ENCODE data around the gene PPP2R5B. TPM values are rescaled to one million over a fixed set of nuclear protein-coding genes. Genes with fewer than 3 reads are reported as not detected.

The PPP2R5B gene
- total and polyA plus RNA-seq, 2 donors: 4.4 to 18.3 TPM

GRCh38 chr11:64911142-64911541 is 13.3 kb upstream of the PPP2R5B start:
- peaks cover 9 to 13% of the 10 kb centered on the region in 2 donors for H3K4me1 ChIP-seq (ENCODE audit: control insufficient read depth in 2 of 2, insufficient read depth in 2 of 2, low read length in 2 of 2)
- DNase-seq (ENCODE audit: low read depth in 6 of 9, low spot score in 9 of 9): no peak
- H3K27me3 ChIP-seq (ENCODE audit: control insufficient read depth in 2 of 2, insufficient read depth in 1 of 2, low read length in 1 of 2): no peaks in the 10 kb centered on the region
- H3K36me3 ChIP-seq (ENCODE audit: control insufficient read depth in 2 of 2, insufficient read depth in 2 of 2, low read length in 1 of 2): peaks cover 76 to 82% of the 10 kb centered on the region in 2 donors
- WGBS: 99% methylated on average over 7 of the region's 7 CpGs
- H3K9me3 ChIP-seq (ENCODE audit: control insufficient read depth in 2 of 2, insufficient read depth in 1 of 2, low read length in 1 of 2): no peaks in the 10 kb centered on the region
- H3K4me3 ChIP-seq (ENCODE audit: low read length in 2 of 2): no peak overlapping the region
- no peak overlapping the region for H3K27ac ChIP-seq (ENCODE audit: low read depth in 1 of 2, low read length in 1 of 2)

GRCh38 chr11:64911689-64912088 is 12.8 kb upstream of the PPP2R5B start:
- WGBS: 96% methylated on average over 9 of the region's 9 CpGs
- Histone ChIP-seq H3K27me3 (ENCODE audit: control insufficient read depth in 2 of 2, insufficient read depth in 1 of 2, low read length in 1 of 2) (no peaks in the 10 kb centered on the region), H3K4me1 (ENCODE audit: control insufficient read depth in 2 of 2, insufficient read depth in 2 of 2, low read length in 2 of 2) (peaks cover 10 to 19% of the 10 kb centered on the region in 2 donors), H3K27ac (ENCODE audit: low read depth in 1 of 2, low read length in 1 of 2) (no peak overlapping the region), H3K36me3 (ENCODE audit: control insufficient read depth in 2 of 2, insufficient read depth in 2 of 2, low read length in 1 of 2) (peaks cover 71 to 76% of the 10 kb centered on the region in 2 donors), H3K4me3 (ENCODE audit: low read length in 2 of 2) (no peak overlapping the region), H3K9me3 (ENCODE audit: control insufficient read depth in 2 of 2, insufficient read depth in 1 of 2, low read length in 1 of 2) (peaks cover 0 to 4% of the 10 kb centered on the region in 2 donors)
- DNase-seq (ENCODE audit: low read depth in 6 of 9, low spot score in 9 of 9): no peak

- peaks cover 58 to 61% of the 10 kb centered on the region in 2 donors for H3K36me3 ChIP-seq (ENCODE audit: control insufficient read depth in 2 of 2, insufficient read depth in 2 of 2, low read length in 1 of 2)
- DNase-seq (ENCODE audit: low read depth in 6 of 9, low spot score in 9 of 9): no peak
- 92% methylated on average over 18 of the region's 18 CpGs for WGBS
Measured at GRCh38 chr11:64913171-64913727, 11.2 kb upstream of the PPP2R5B start.

GRCh38 chr11:64914123-64914522 is 10.4 kb upstream of the PPP2R5B start:
- Histone ChIP-seq H3K4me1 (ENCODE audit: control insufficient read depth in 2 of 2, insufficient read depth in 2 of 2, low read length in 2 of 2) (peaks cover 17 to 37% of the 10 kb centered on the region in 2 donors), H3K9me3 (ENCODE audit: control insufficient read depth in 2 of 2, insufficient read depth in 1 of 2, low read length in 1 of 2) (peaks cover 0 to 6% of the 10 kb centered on the region in 2 donors), H3K27me3 (ENCODE audit: control insufficient read depth in 2 of 2, insufficient read depth in 1 of 2, low read length in 1 of 2) (no peaks in the 10 kb centered on the region), H3K4me3 (ENCODE audit: low read length in 2 of 2) (no peak overlapping the region), H3K27ac (ENCODE audit: low read depth in 1 of 2, low read length in 1 of 2) (no peak overlapping the region), H3K36me3 (ENCODE audit: control insufficient read depth in 2 of 2, insufficient read depth in 2 of 2, low read length in 1 of 2) (peaks cover 50 to 53% of the 10 kb centered on the region in 2 donors)
- DNase-seq (ENCODE audit: low read depth in 6 of 9, low spot score in 9 of 9): no peak
- 97% methylated on average over 17 of the region's 17 CpGs for WGBS

More at GRCh38 chr11:64913171-64913727, 11.2 kb upstream of the PPP2R5B start:
- Histone ChIP-seq H3K4me3 (ENCODE audit: low read length in 2 of 2) (no peak overlapping the region), H3K27ac (ENCODE audit: low read depth in 1 of 2, low read length in 1 of 2) (no peak overlapping the region), H3K27me3 (ENCODE audit: control insufficient read depth in 2 of 2, insufficient read depth in 1 of 2, low read length in 1 of 2) (no peaks in the 10 kb centered on the region), H3K4me1 (ENCODE audit: control insufficient read depth in 2 of 2, insufficient read depth in 2 of 2, low read length in 2 of 2) (peaks cover 16 to 28% of the 10 kb centered on the region in 2 donors), H3K9me3 (ENCODE audit: control insufficient read depth in 2 of 2, insufficient read depth in 1 of 2, low read length in 1 of 2) (peaks cover 0 to 6% of the 10 kb centered on the region in 2 donors)

- WGBS: 94% methylated on average over 7 of the region's 7 CpGs
- peaks cover 17 to 40% of the 10 kb centered on the region in 2 donors for H3K4me1 ChIP-seq (ENCODE audit: control insufficient read depth in 2 of 2, insufficient read depth in 2 of 2, low read length in 2 of 2)
- peak overlapping the region in 1 of 2 donors; percentile 98 for H3K4me3 ChIP-seq (ENCODE audit: low read length in 2 of 2)
- peaks cover 0 to 6% of the 10 kb centered on the region in 2 donors for H3K9me3 ChIP-seq (ENCODE audit: control insufficient read depth in 2 of 2, insufficient read depth in 1 of 2, low read length in 1 of 2)
- DNase-seq (ENCODE audit: low read depth in 6 of 9, low spot score in 9 of 9): peak in 1 of 9 donors; percentile 23
- no peaks in the 10 kb centered on the region for H3K27me3 ChIP-seq (ENCODE audit: control insufficient read depth in 2 of 2, insufficient read depth in 1 of 2, low read length in 1 of 2)
- peak overlapping the region; percentile 8 to 92 for H3K27ac ChIP-seq (ENCODE audit: low read depth in 1 of 2, low read length in 1 of 2)
- H3K36me3 ChIP-seq (ENCODE audit: control insufficient read depth in 2 of 2, insufficient read depth in 2 of 2, low read length in 1 of 2): peaks cover 37 to 39% of the 10 kb centered on the region in 2 donors
Measured at GRCh38 chr11:64915376-64915887, 9.1 kb upstream of the PPP2R5B start.

- H3K27ac ChIP-seq (ENCODE audit: low read depth in 1 of 2, low read length in 1 of 2): peak overlapping the region; percentile 86 to 92
- H3K4me3 ChIP-seq (ENCODE audit: low read length in 2 of 2): peak overlapping the region; percentile 78 to 98
- H3K9me3 ChIP-seq (ENCODE audit: control insufficient read depth in 2 of 2, insufficient read depth in 1 of 2, low read length in 1 of 2): peaks cover 0 to 6% of the 10 kb centered on the region in 2 donors
- H3K27me3 ChIP-seq (ENCODE audit: control insufficient read depth in 2 of 2, insufficient read depth in 1 of 2, low read length in 1 of 2): no peaks in the 10 kb centered on the region
- peaks cover 17 to 40% of the 10 kb centered on the region in 2 donors for H3K4me1 ChIP-seq (ENCODE audit: control insufficient read depth in 2 of 2, insufficient read depth in 2 of 2, low read length in 2 of 2)
- DNase-seq (ENCODE audit: low read depth in 6 of 9, low spot score in 9 of 9): peak in 7 of 9 donors; percentile 8 to 62 (median 37)
- 19% methylated on average over 23 of the region's 23 CpGs for WGBS
- H3K36me3 ChIP-seq (ENCODE audit: control insufficient read depth in 2 of 2, insufficient read depth in 2 of 2, low read length in 1 of 2): peaks cover 30 to 32% of the 10 kb centered on the region in 2 donors
Measured at GRCh38 chr11:64916040-64916774, 8.3 kb upstream of the PPP2R5B start.

- Histone ChIP-seq H3K4me1 (ENCODE audit: control insufficient read depth in 2 of 2, insufficient read depth in 2 of 2, low read length in 2 of 2) (peaks cover 17 to 40% of the 10 kb centered on the region in 2 donors), H3K27ac (ENCODE audit: low read depth in 1 of 2, low read length in 1 of 2) (peak within 1 kb of the TSS; percentile 86 to 92), H3K9me3 (ENCODE audit: control insufficient read depth in 2 of 2, insufficient read depth in 1 of 2, low read length in 1 of 2) (peaks cover 0 to 6% of the 10 kb centered on the region in 2 donors), H3K4me3 (ENCODE audit: low read length in 2 of 2) (peak within 1 kb of the TSS; percentile 78 to 98), H3K27me3 (ENCODE audit: control insufficient read depth in 2 of 2, insufficient read depth in 1 of 2, low read length in 1 of 2) (no peaks in the 10 kb centered on the region), H3K36me3 (ENCODE audit: control insufficient read depth in 2 of 2, insufficient read depth in 2 of 2, low read length in 1 of 2) (peaks cover 23 to 24% of the 10 kb centered on the region in 2 donors)
- WGBS: under 1% methylated on average over 57 of the region's 57 CpGs
- DNase-seq (ENCODE audit: low read depth in 6 of 9, low spot score in 9 of 9): peak; percentile 95 to 99 (median 99)
Measured at GRCh38 chr11:64916775-64917662, 7.5 kb upstream of the PPP2R5B start, which contains the start of gene ATG2A. ATG2A (minus strand) TSS chr11:64917209; CDS start chr11:64917135, 74 bp downstream.

- 36% methylated on average over 6 of the region's 6 CpGs for WGBS
- H3K27ac ChIP-seq (ENCODE audit: low read depth in 1 of 2, low read length in 1 of 2): peak overlapping the region; percentile 84 to 87
- H3K36me3 ChIP-seq (ENCODE audit: control insufficient read depth in 2 of 2, insufficient read depth in 2 of 2, low read length in 1 of 2): peaks cover 19% of the 10 kb centered on the region in 2 donors
- H3K9me3 ChIP-seq (ENCODE audit: control insufficient read depth in 2 of 2, insufficient read depth in 1 of 2, low read length in 1 of 2): peaks cover 0 to 6% of the 10 kb centered on the region in 2 donors
- DNase-seq (ENCODE audit: low read depth in 6 of 9, low spot score in 9 of 9): peak in 1 of 9 donors; percentile 7
- peaks cover 17 to 40% of the 10 kb centered on the region in 2 donors for H3K4me1 ChIP-seq (ENCODE audit: control insufficient read depth in 2 of 2, insufficient read depth in 2 of 2, low read length in 2 of 2)
- H3K27me3 ChIP-seq (ENCODE audit: control insufficient read depth in 2 of 2, insufficient read depth in 1 of 2, low read length in 1 of 2): no peaks in the 10 kb centered on the region
- H3K4me3 ChIP-seq (ENCODE audit: low read length in 2 of 2): peak overlapping the region; percentile 51 to 78
Measured at GRCh38 chr11:64917663-64917995, 6.9 kb upstream of the PPP2R5B start.

Measured in thymus (tissue), 11 donors.